SK-N-MC (cell line): ENCODE results near the gene ATG5.
"Not testable (repeated sequence)": the region's sequence is repeated elsewhere in the genome, so short reads cannot be mapped to it uniquely, and the experiment has no call there.

Experiments
- DNase-seq: peaks from one replicate; pipeline ENCODE4 v3.0.0-alpha.2; 2011; ENCODE audit warnings: low read depth, low spot score
- H3K27ac ChIP-seq: fragments of 200-600 bp; sonication (generic); 2 replicates; pipeline ENCODE4 v1.5.1; 2016; ENCODE audit warnings: mixed run types
- H3K36me3 ChIP-seq: fragments of 200-600 bp; sonication (generic); 2 replicates; pipeline ENCODE4 v1.6.1; 2017; ENCODE audit warnings: antibody characterized with exemption, low read length, mixed read lengths; ENCODE audit not compliant: insufficient read depth
- H3K4me3 ChIP-seq: fragments of 200-600 bp; sonication (generic); 2 replicates; pipeline ENCODE4 v1.5.1; 2016
- H3K9ac ChIP-seq: fragments of 200-600 bp; sonication (generic); 2 replicates; pipeline ENCODE4 v1.8.0; 2017; ENCODE audit warnings: mixed run types, mixed read lengths; ENCODE audit not compliant: insufficient read length
- H3K9me3 ChIP-seq: fragments of 200-600 bp; sonication (generic); 2 replicates; pipeline ENCODE4 v1.6.1; 2017; ENCODE audit warnings: low read depth, mild to moderate bottlenecking, antibody characterized with exemption, low read length, moderate library complexity, mixed read lengths
- EZH2 ChIP-seq: fragments of 200-600 bp; sonication (generic); IDR thresholded peaks from one replicate; pipeline ENCODE4 v1.6.1; 2017; ENCODE audit warnings: antibody characterized with exemption
- FOXP2 ChIP-seq: optimal IDR thresholded peaks from 2 replicates; pipeline ENCODE3; 2011; ENCODE audit warnings: mild to moderate bottlenecking, moderate library complexity; ENCODE audit not compliant: insufficient read depth; ENCODE audit errors: extremely low read length, control extremely low read depth
- POLR2AphosphoS5 ChIP-seq: IDR thresholded peaks from 2 replicates; pipeline ENCODE4 v1.6.1; 2012; ENCODE audit warnings: mild to moderate bottlenecking, low read depth, low read length, borderline replicate concordance

ATG5 gene

GRCh38 chr6:106250953-106251352, 74.6 kb downstream of the ATG5 start:
- no peak overlapping the region for H3K4me3 ChIP-seq
- DNase-seq, result no peak
- H3K27ac ChIP-seq, result no peak overlapping the region
- no peak overlapping the region for H3K9ac ChIP-seq
- H3K9me3 ChIP-seq, result no peaks in the 10 kb centered on the region
- TF ChIP-seq POLR2AphosphoS5 (no peak), EZH2 (no peak), FOXP2 (no peak)
- H3K36me3 ChIP-seq, result peaks cover 12% of the 10 kb centered on the region; the same call in 1 of the 2 replicates

- no peak for DNase-seq
- Histone ChIP-seq H3K27ac (no peak overlapping the region), H3K9ac (no peak overlapping the region), H3K9me3 (no peaks in the 10 kb centered on the region), H3K4me3 (no peak overlapping the region), H3K36me3 (peaks cover 12% of the 10 kb centered on the region; the same call in 1 of the 2 replicates)
- TF ChIP-seq POLR2AphosphoS5 (no peak), FOXP2 (no peak), EZH2 (no peak)
Measured at GRCh38 chr6:106249658-106250057, 75.9 kb downstream of the ATG5 start.

GRCh38 chr6:106247733-106248132, 77.8 kb downstream of the ATG5 start:
- Histone ChIP-seq H3K36me3 (peaks cover 12% of the 10 kb centered on the region; the same call in 1 of the 2 replicates), H3K27ac (no peak overlapping the region)

GRCh38 chr6:106247293-106247692, 78.3 kb downstream of the ATG5 start:
- TF ChIP-seq FOXP2 (no peak), POLR2AphosphoS5 (no peak), EZH2 (no peak)
- Histone ChIP-seq H3K9ac (no peak overlapping the region), H3K36me3 (peaks cover 12% of the 10 kb centered on the region), H3K27ac (no peak overlapping the region), H3K4me3 (no peak overlapping the region), H3K9me3 (no peaks in the 10 kb centered on the region)
- DNase-seq, result no peak

More at GRCh38 chr6:106247733-106248132, 77.8 kb downstream of the ATG5 start:
- no peak for DNase-seq
- H3K9me3 ChIP-seq, result no peaks in the 10 kb centered on the region
- no peak overlapping the region for H3K4me3 ChIP-seq
- TF ChIP-seq FOXP2 (no peak), EZH2 (no peak), POLR2AphosphoS5 (no peak)
- H3K9ac ChIP-seq, result no peak overlapping the region

- no peak overlapping the region for H3K4me3 ChIP-seq
- H3K9me3 ChIP-seq, result no peaks in the 10 kb centered on the region
- DNase-seq, result no peak
- TF ChIP-seq POLR2AphosphoS5 (no peak), EZH2 (no peak), FOXP2 (no peak)
- no peak overlapping the region for H3K27ac ChIP-seq
- H3K9ac ChIP-seq, result no peak overlapping the region
- H3K36me3 ChIP-seq, result peaks cover 20% of the 10 kb centered on the region
Measured at GRCh38 chr6:106244931-106245330, 80.6 kb downstream of the ATG5 start.

- no peak for TF ChIP-seq FOXP2
- TF ChIP-seq EZH2, result no peak
- no peak for TF ChIP-seq POLR2AphosphoS5
- DNase-seq, result no peak
Measured at GRCh38 chr6:106244521-106244920, 81.0 kb downstream of the ATG5 start.

GRCh38 chr6:106243261-106243660, 82.3 kb downstream of the ATG5 start:
- H3K27ac ChIP-seq, result no peak overlapping the region
- no peak overlapping the region for H3K4me3 ChIP-seq
- peaks cover 5% of the 10 kb centered on the region; the same call in 1 of the 2 replicates for H3K9me3 ChIP-seq
- no peak overlapping the region for H3K9ac ChIP-seq
- DNase-seq, result no peak
- H3K36me3 ChIP-seq, result peaks cover 20% of the 10 kb centered on the region
- TF ChIP-seq FOXP2, result no peak
- TF ChIP-seq POLR2AphosphoS5, result no peak
- TF ChIP-seq EZH2, result no peak

More at GRCh38 chr6:106244521-106244920, 81.0 kb downstream of the ATG5 start:
- Histone ChIP-seq H3K36me3 (peaks cover 20% of the 10 kb centered on the region), H3K9ac (no peak overlapping the region), H3K4me3 (no peak overlapping the region), H3K27ac (no peak overlapping the region), H3K9me3 (no peaks in the 10 kb centered on the region)

- TF ChIP-seq FOXP2 (no peak), EZH2 (no peak), POLR2AphosphoS5 (no peak)
- Histone ChIP-seq H3K4me3 (no peak overlapping the region), H3K9me3 (peaks cover 5% of the 10 kb centered on the region; the same call in 1 of the 2 replicates), H3K27ac (no peak overlapping the region), H3K9ac (no peak overlapping the region), H3K36me3 (peaks cover 8% of the 10 kb centered on the region; the same call in 1 of the 2 replicates)
- no peak for DNase-seq
Measured at GRCh38 chr6:106241498-106241897, 84.1 kb downstream of the ATG5 start.

GRCh38 chr6:106237286-106237685, 88.3 kb downstream of the ATG5 start:
- peaks cover 16% of the 10 kb centered on the region for H3K36me3 ChIP-seq
- TF ChIP-seq POLR2AphosphoS5, result no peak
- no peak for TF ChIP-seq EZH2
- no peak for TF ChIP-seq FOXP2
- DNase-seq, result no peak
- H3K9ac ChIP-seq, result no peak overlapping the region
- peaks cover 5% of the 10 kb centered on the region; the same call in 1 of the 2 replicates for H3K9me3 ChIP-seq
- no peak overlapping the region for H3K4me3 ChIP-seq
- H3K27ac ChIP-seq, result no peak overlapping the region

- not testable (repeated sequence) for H3K9ac ChIP-seq, H3K9me3 ChIP-seq, H3K36me3 ChIP-seq, H3K27ac ChIP-seq, DNase-seq, H3K4me3 ChIP-seq
Measured at GRCh38 chr6:106229876-106230445, 95.6 kb downstream of the ATG5 start.
